B cell (primary cell): ENCODE data around the gene TSKU. TPM values are rescaled to one million over a fixed set of nuclear protein-coding genes. Genes with fewer than 3 reads are reported as not detected.

Experiments used
- ATAC-seq: fragments of 200-7000 bp; cut with Tn5 transposase; one replicate; pipeline ENCODE4 v1.10.0; 2021; ENCODE audit warnings: low read depth, mild to moderate bottlenecking, moderate number of reproducible peaks, moderate library complexity
- CTCF ChIA-PET: fragments of 350-600 bp; sonication (Branson Sonifier 250); formaldehyde crosslinking; loops from one replicate; lab custom pipeline; 2021; ENCODE audit warnings: antibody characterized with exemption, inconsistent platforms; lab: Charles Lee
- POLR2A ChIA-PET: fragments of 350-600 bp; sonication (Branson Sonifier 250); formaldehyde crosslinking; loops from one replicate; lab custom pipeline; 2021; ENCODE audit warnings: antibody characterized with exemption; lab: Charles Lee
- DNase-seq: peaks from one replicate; pipeline ENCODE4 v3.0.0; 2013
- H2AFZ ChIP-seq: 2 replicates; pipeline ENCODE4 v1.6.1; 2012; ENCODE audit warnings: mild to moderate bottlenecking, low read depth, low read length; ENCODE audit not compliant: insufficient read depth, poor library complexity, severe bottlenecking
- H3K27ac ChIP-seq, 2 donors: 1 replicate in 1 of 2; 2 replicates in 1 of 2; pipeline ENCODE4 v1.5.1; 2012 to 2013; ENCODE audit warnings: low read length in 2 of 2, mild to moderate bottlenecking in 2 of 2, moderate library complexity in 1 of 2
- H3K27me3 ChIP-seq, 4 experiments: fragments of 200-600 bp in 1 of 4; sonication (generic) in 1 of 4; replicated peaks in 1 of 4; 1 replicate in 2 of 4; 2 replicates in 2 of 4; pipeline versions ENCODE4 v1.6.1 to v1.7.0; 2013 to 2016; ENCODE audit warnings: low read length in 3 of 4, mild to moderate bottlenecking in 2 of 4, mixed read lengths in 1 of 4, moderate library complexity in 1 of 4; ENCODE audit not compliant: insufficient read depth in 4 of 4, control insufficient read depth in 3 of 4; ENCODE audit errors: control extremely low read depth in 1 of 4
- H3K36me3 ChIP-seq, 2 experiments: replicated peaks in 1 of 2; 1 replicate in 1 of 2; 2 replicates in 1 of 2; pipeline versions ENCODE4 v1.6.1 to v1.7.1; 2013; ENCODE audit warnings: low read length in 1 of 2; ENCODE audit not compliant: insufficient read depth in 2 of 2, control insufficient read depth in 1 of 2; ENCODE audit errors: control extremely low read depth in 1 of 2, extremely low read depth in 1 of 2
- H3K4me1 ChIP-seq, 2 donors: fragments of 200-600 bp in 1 of 2; sonication (generic) in 1 of 2; 1 replicate in 1 of 2; 2 replicates in 1 of 2; pipeline versions ENCODE4 v1.5.1 to v1.6.1; 2013 to 2017; ENCODE audit warnings: low read length in 2 of 2; ENCODE audit not compliant: control insufficient read depth in 2 of 2, insufficient read depth in 2 of 2
- H3K4me2 ChIP-seq: replicated peaks from 2 replicates; pipeline ENCODE3; 2012; ENCODE audit warnings: mild to moderate bottlenecking, low read depth, low read length; ENCODE audit not compliant: poor library complexity, severe bottlenecking
- H3K4me3 ChIP-seq, 5 experiments: fragments of 200-600 bp in 1 of 5; sonication (generic) in 1 of 5; 1 replicate in 3 of 5; 2 replicates in 2 of 5; pipeline versions ENCODE4 v1.5.1 to v1.7.0; 2011 to 2016; ENCODE audit warnings: low read length in 4 of 5, mild to moderate bottlenecking in 4 of 5, low read depth in 2 of 5, control low read depth in 1 of 5, moderate library complexity in 1 of 5; ENCODE audit not compliant: insufficient read depth in 1 of 5; ENCODE audit errors: control extremely low read depth in 1 of 5, extremely low read depth in 1 of 5
- H3K79me2 ChIP-seq: fragments of 200-600 bp; sonication (generic); one replicate; pipeline ENCODE4 v1.6.0; 2016; ENCODE audit warnings: low read length; ENCODE audit not compliant: control insufficient read depth, insufficient read depth
- H3K9ac ChIP-seq: fragments of 200-600 bp; sonication (generic); 2 replicates; pipeline ENCODE4 v1.6.1; 2017; ENCODE audit warnings: mild to moderate bottlenecking, low read length, moderate library complexity
- H3K9me3 ChIP-seq, 3 donors: one replicate each; pipeline versions ENCODE4 v1.6.1 to v1.7.1; 2013; ENCODE audit warnings: low read length in 2 of 3; ENCODE audit not compliant: control insufficient read depth in 2 of 3, insufficient read depth in 1 of 3; ENCODE audit errors: control extremely low read depth in 1 of 3
- H4K20me1 ChIP-seq: 2 replicates; pipeline ENCODE4 v1.6.0; 2012; ENCODE audit warnings: mild to moderate bottlenecking, low read length; ENCODE audit not compliant: insufficient read depth, control insufficient read depth, poor library complexity, severe bottlenecking
- H3K27ac Mint-ChIP-seq: one replicate; pipeline ENCODE4 v1.8.0; 2021; ENCODE audit warnings: mixed read lengths
- H3K27me3 Mint-ChIP-seq: one replicate; pipeline ENCODE4 v1.8.0; 2021; ENCODE audit warnings: mixed read lengths
- H3K4me1 Mint-ChIP-seq: one replicate; pipeline ENCODE4 v1.8.0; 2021; ENCODE audit warnings: mixed read lengths
- H3K4me3 Mint-ChIP-seq: one replicate; pipeline ENCODE4 v1.8.0; 2021; ENCODE audit warnings: mixed read lengths
- H3K9me3 Mint-ChIP-seq: one replicate; pipeline ENCODE4 v1.8.0; 2022; ENCODE audit warnings: mixed read lengths; ENCODE audit not compliant: insufficient read depth
- CTCF ChIP-seq: fragments of 200-600 bp; IDR thresholded peaks from one replicate; pipeline ENCODE4 v1.8.0; 2022; ENCODE audit warnings: antibody characterized with exemption, mild to moderate bottlenecking
- EZH2 ChIP-seq: IDR thresholded peaks from 2 replicates; pipeline ENCODE4 v1.6.1; 2012; ENCODE audit warnings: borderline replicate concordance, low read depth, mild to moderate bottlenecking, moderate library complexity, low read length; ENCODE audit not compliant: insufficient read depth, poor library complexity, severe bottlenecking
- WGBS: methylation state at CpG from one replicate; pipeline ENCODE4 v1.1.5; 2013; ENCODE audit warnings: missing lambda C conversion rate; ENCODE audit not compliant: insufficient coverage; 5-methylcytosine and 5-hydroxymethylcytosine counted together
- intact Hi-C: fragments of 100-400 bp; cut with micrococcal nuclease; formaldehyde crosslinking; loops from one replicate; pipeline ENCODE4 v1.10.0; 2022
- polyA plus RNA-seq: library from polyadenylated mRNA; depleted of rRNA; stranded (reverse); fragments of >200 nt; gene quantifications from 2 replicates; pipeline ENCODE4 v1.2.3, GENCODE V29; 2012
- total RNA-seq, 2 donors: library from RNA; stranded (reverse); fragments of 120-200 nt in 1 of 2; gene quantifications; 1 replicate in 1 of 2; 2 replicates in 1 of 2; pipeline versions ENCODE4 v1.2.3 to v1.2.4, GENCODE V29; 2013 to 2022

TSKU gene
- total and polyA plus RNA-seq, 2 donors (not counting 1 experiment from before 2014, with no cell fraction given) = not detected

- H3K4me2 ChIP-seq = no peak overlapping the region
- H3K27ac ChIP-seq = no peak overlapping the region
- peaks cover 0 to 5% of the 10 kb centered on the region in 2 donors for H3K4me1 ChIP-seq
- H3K9ac ChIP-seq = no peak overlapping the region
- no peak overlapping the region for H3K27ac Mint-ChIP-seq
- CTCF ChIA-PET = interaction anchor here (1.0 to 9.0 kb wide), 3 partner anchors 8 to 113 kb away, joined by 6 to 96 read pairs (median 70); no protein-coding TSS in a partner anchor
- H2AFZ ChIP-seq = no peak overlapping the region
- H3K79me2 ChIP-seq = no peaks in the 10 kb centered on the region
- intact Hi-C loops = loop anchor here (1.0 kb wide), 1 partner anchor 114 kb away; no protein-coding TSS in a partner anchor
- TF ChIP-seq CTCF (no peak), EZH2 (no peak)
- H3K27me3 Mint-ChIP-seq = peaks cover 44% of the 10 kb centered on the region
- H3K27me3 ChIP-seq = peaks cover 0 to 30% (median 9%) of the 10 kb centered on the region in 4 experiments
- no peak for DNase-seq
- POLR2A ChIA-PET = no interaction called here
- H3K9me3 Mint-ChIP-seq = no peaks in the 10 kb centered on the region
- H3K4me3 Mint-ChIP-seq = no peak overlapping the region
- H3K9me3 ChIP-seq = peaks cover 0 to 4% (median 0%) of the 10 kb centered on the region in 3 donors
- 100% methylated on average over 3 of the region's 3 CpGs for WGBS
- no peaks in the 10 kb centered on the region for H4K20me1 ChIP-seq
- H3K4me3 ChIP-seq = no peak overlapping the region
- ATAC-seq = no peak
- H3K4me1 Mint-ChIP-seq = no peaks in the 10 kb centered on the region
- no peaks in the 10 kb centered on the region for H3K36me3 ChIP-seq
These were observed 23.6 kb downstream of the TSKU start for GRCh38 chr11:76806608-76807205.

GRCh38 chr11:76807206-76807875 lies 24.2 kb downstream of the TSKU start:
- Histone ChIP-seq H3K4me3 (no peak overlapping the region), H3K9me3 (peaks cover 0 to 4% (median 0%) of the 10 kb centered on the region in 3 donors), H3K79me2 (no peaks in the 10 kb centered on the region), H2AFZ (peak overlapping the region; percentile 33), H3K4me1 (peaks cover 0 to 5% of the 10 kb centered on the region in 2 donors), H3K36me3 (no peaks in the 10 kb centered on the region), H4K20me1 (no peaks in the 10 kb centered on the region), H3K27me3 (peaks cover 0 to 30% (median 9%) of the 10 kb centered on the region in 4 experiments), H3K9ac (no peak overlapping the region), H3K4me2 (peak overlapping the region; percentile 35), H3K27ac (no peak overlapping the region)
- peak; percentile 70 for DNase-seq
- peaks cover 39% of the 10 kb centered on the region for H3K27me3 Mint-ChIP-seq
- CTCF ChIA-PET = interaction anchor here (1.0 to 7.0 kb wide), 2 partner anchors 9 to 112 kb away, joined by 6 to 96 read pairs; no protein-coding TSS in a partner anchor
- 16% methylated on average over 14 of the region's 19 CpGs for WGBS
- POLR2A ChIA-PET = no interaction called here
- intact Hi-C loops = loop anchor here (1.0 kb wide), 1 partner anchor 113 kb away; no protein-coding TSS in a partner anchor
- H3K9me3 Mint-ChIP-seq = no peaks in the 10 kb centered on the region
- TF ChIP-seq EZH2 (no peak), CTCF (peak; percentile 85)
- ATAC-seq = peak; percentile 70
- no peak overlapping the region for H3K4me3 Mint-ChIP-seq
- H3K4me1 Mint-ChIP-seq = no peaks in the 10 kb centered on the region
- H3K27ac Mint-ChIP-seq = no peak overlapping the region
